KMS-11 (cell line): ENCODE data around the gene SDK1.

Source experiments
- H2AFZ ChIP-seq: fragments of 200-600 bp; sonication (generic); 2 replicates; pipeline ENCODE4 v1.6.1; 2016; ENCODE audit warnings: antibody characterized with exemption, mixed run types, low read depth
- H3K27ac ChIP-seq: fragments of 200-600 bp; sonication (generic); 2 replicates; pipeline ENCODE4 v1.6.1; 2016; ENCODE audit warnings: mild to moderate bottlenecking, mixed run types
- H3K27me3 ChIP-seq: fragments of 200-600 bp; sonication (generic); 2 replicates; pipeline ENCODE4 v1.6.1; 2017; ENCODE audit warnings: mild to moderate bottlenecking, low read depth, mixed run types, moderate library complexity; ENCODE audit not compliant: insufficient read depth
- H3K36me3 ChIP-seq: fragments of 200-600 bp; sonication (generic); 2 replicates; pipeline ENCODE4 v1.6.1; 2017; ENCODE audit warnings: mild to moderate bottlenecking, mixed run types; ENCODE audit not compliant: insufficient read depth
- H3K4me1 ChIP-seq: fragments of 200-600 bp; sonication (generic); 2 replicates; pipeline ENCODE4 v1.6.1; 2016; ENCODE audit warnings: mild to moderate bottlenecking, low read depth, mixed run types; ENCODE audit not compliant: poor library complexity, severe bottlenecking
- H3K4me2 ChIP-seq: fragments of 200-600 bp; sonication (generic); 2 replicates; pipeline ENCODE4 v1.7.0; 2016; ENCODE audit warnings: mild to moderate bottlenecking, mixed run types
- H3K4me3 ChIP-seq: fragments of 200-600 bp; sonication (generic); IDR thresholded peaks from 2 replicates; pipeline ENCODE4 v1.6.1; 2017; ENCODE audit warnings: low read depth, low read length, mixed read lengths; ENCODE audit not compliant: insufficient read depth
- H3K79me2 ChIP-seq: fragments of 200-600 bp; sonication (generic); 2 replicates; pipeline ENCODE4 v1.6.1; 2016; ENCODE audit warnings: low read depth, mixed run types; ENCODE audit not compliant: insufficient read depth
- H3K9ac ChIP-seq: fragments of 200-600 bp; sonication (generic); 2 replicates; pipeline ENCODE4 v1.6.1; 2016; ENCODE audit warnings: mild to moderate bottlenecking, mixed run types
- H4K20me1 ChIP-seq: fragments of 200-600 bp; sonication (generic); 2 replicates; pipeline ENCODE4 v1.6.1; 2016; ENCODE audit warnings: mild to moderate bottlenecking, mixed run types; ENCODE audit not compliant: insufficient read depth
- CTCF ChIP-seq: fragments of 200-600 bp; sonication (generic); conservative IDR thresholded peaks from 2 replicates; pipeline ENCODE4 v1.6.1; 2017; ENCODE audit warnings: low read depth, mild to moderate bottlenecking, antibody characterized with exemption, low read length, moderate library complexity, mixed read lengths

SDK1 gene

GRCh38 chr7:3416453-3416852 lies 115.4 kb downstream of the SDK1 start:
- H3K4me3 ChIP-seq, result no peak overlapping the region
- H3K79me2 ChIP-seq, result no peaks in the 10 kb centered on the region
- no peaks in the 10 kb centered on the region for H3K27me3 ChIP-seq

GRCh38 chr7:3425087-3425486 lies 124.0 kb downstream of the SDK1 start:
- Histone ChIP-seq H3K4me3 (no peak overlapping the region), H3K27ac (no peak overlapping the region), H3K9ac (no peak overlapping the region), H4K20me1 (no peaks in the 10 kb centered on the region), H3K27me3 (no peaks in the 10 kb centered on the region), H2AFZ (no peak overlapping the region), H3K4me1 (no peaks in the 10 kb centered on the region), H3K79me2 (no peaks in the 10 kb centered on the region), H3K36me3 (no peaks in the 10 kb centered on the region), H3K4me2 (no peak overlapping the region)
- no peak for TF ChIP-seq CTCF

More at GRCh38 chr7:3416453-3416852, 115.4 kb downstream of the SDK1 start:
- Histone ChIP-seq H3K4me1 (no peaks in the 10 kb centered on the region), H3K27ac (no peak overlapping the region), H3K9ac (no peak overlapping the region), H2AFZ (no peak overlapping the region), H3K36me3 (no peaks in the 10 kb centered on the region), H4K20me1 (no peaks in the 10 kb centered on the region), H3K4me2 (no peak overlapping the region)
- TF ChIP-seq CTCF, result no peak

- no peaks in the 10 kb centered on the region for H4K20me1 ChIP-seq
- no peak overlapping the region for H3K27ac ChIP-seq
- no peaks in the 10 kb centered on the region for H3K79me2 ChIP-seq
- H3K27me3 ChIP-seq, result no peaks in the 10 kb centered on the region
- no peaks in the 10 kb centered on the region for H3K36me3 ChIP-seq
- no peaks in the 10 kb centered on the region for H3K4me1 ChIP-seq
- no peak overlapping the region for H3K4me2 ChIP-seq
- no peak overlapping the region for H3K9ac ChIP-seq
- H2AFZ ChIP-seq, result no peak overlapping the region
- H3K4me3 ChIP-seq, result no peak overlapping the region
- TF ChIP-seq CTCF, result no peak
Observed at GRCh38 chr7:3426064-3426463, 125.0 kb downstream of the SDK1 start.

- no peaks in the 10 kb centered on the region for H3K4me1 ChIP-seq
- H3K36me3 ChIP-seq, result no peaks in the 10 kb centered on the region
- no peak overlapping the region for H3K4me2 ChIP-seq
- no peak overlapping the region for H3K27ac ChIP-seq
- H3K27me3 ChIP-seq, result no peaks in the 10 kb centered on the region
- H3K4me3 ChIP-seq, result no peak overlapping the region
- H3K79me2 ChIP-seq, result no peaks in the 10 kb centered on the region
- no peak overlapping the region for H3K9ac ChIP-seq
- no peaks in the 10 kb centered on the region for H4K20me1 ChIP-seq
- no peak for TF ChIP-seq CTCF
- no peak overlapping the region for H2AFZ ChIP-seq
Observed at GRCh38 chr7:3427957-3428356, 126.9 kb downstream of the SDK1 start.
